K562 (cell line): ENCODE measurements around the gene TAS2R9. TPM values are rescaled to one million over a fixed set of nuclear protein-coding genes. Genes with fewer than 3 reads are reported as not detected.

ENCODE experiments used
- ATAC-seq: fragments of 200-7000 bp; cut with Tn5 transposase; 3 replicates; pipeline ENCODE4 v1.9.1; 2020; ENCODE audit warnings: moderate library complexity
- BruUV-seq: library from RNA; stranded (reverse); fragments of 400-500 nt; replicated peaks from 2 replicates; lab custom pipeline; 2021; lab: Mats Ljungman, UMichigan
- CTCF ChIA-PET: fragments of 300-600 bp; formaldehyde crosslinking; extraction: SDS; loops from one replicate; lab custom pipeline; 2021; ENCODE audit warnings: low intra/inter-chr PET ratio; lab: Yijun Ruan, JAX
- POLR2A ChIA-PET: fragments of 300-600, 350-650 bp; sonication (Branson Sonifier 250); formaldehyde crosslinking; extraction: SDS; loops from one replicate; lab custom pipeline; 2021; ENCODE audit warnings: antibody characterized with exemption, inconsistent platforms; lab: Yijun Ruan, JAX
- DNase-seq, 4 experiments: peaks; one replicate each; pipeline versions ENCODE4 v3.0.0 to v3.0.0-alpha.2; 2011 to 2018; ENCODE audit warnings: low spot score in 3 of 4, mixed read lengths in 3 of 4; ENCODE audit errors: extremely low read depth in 1 of 4
- FAIRE-seq: peaks from 2 replicates; lab custom pipeline; 2011; peaks lifted over from hg19 to GRCh38; lab: Jason Lieb, UNC
- H2AFZ ChIP-seq: 2 replicates; pipeline ENCODE4 v1.6.0; 2011; ENCODE audit warnings: low read depth, low read length, control low read depth, inconsistent platforms
- H3K27ac ChIP-seq: fragments of 200-600 bp; 3 replicates; pipeline ENCODE4 v1.8.0; 2011; ENCODE audit warnings: low read depth, mild to moderate bottlenecking, control low read depth, inconsistent platforms, low read length, moderate library complexity, mixed read lengths; ENCODE audit errors: extremely low read depth
- H3K27me3 ChIP-seq, 2 experiments: fragments of 300-600 bp in 1 of 2; 2 replicates in 1 of 2; 3 replicates in 1 of 2; pipeline versions ENCODE4 v1.6.0 to v1.8.0; 2011; ENCODE audit warnings: inconsistent platforms in 2 of 2, low read length in 2 of 2, mild to moderate bottlenecking in 1 of 2, mixed read lengths in 1 of 2, moderate library complexity in 1 of 2; ENCODE audit not compliant: control insufficient read depth in 2 of 2, insufficient read depth in 2 of 2
- H3K36me3 ChIP-seq: fragments of 300-600 bp; 3 replicates; pipeline ENCODE4 v1.8.0; 2011; ENCODE audit warnings: mild to moderate bottlenecking, low read length, inconsistent platforms; ENCODE audit not compliant: control insufficient read depth, insufficient read depth
- H3K4me1 ChIP-seq, 2 experiments: fragments of 200-600 bp in 1 of 2; replicated peaks in 1 of 2; 2 replicates in 1 of 2; 3 replicates in 1 of 2; pipeline versions ENCODE4 v1.5.1 to v1.8.0; 2011; ENCODE audit warnings: inconsistent platforms in 2 of 2, low read length in 2 of 2, mild to moderate bottlenecking in 1 of 2, mixed read lengths in 1 of 2, moderate library complexity in 1 of 2; ENCODE audit not compliant: control insufficient read depth in 2 of 2, insufficient read depth in 2 of 2
- H3K4me2 ChIP-seq: 2 replicates; pipeline ENCODE4 v1.6.1; 2011; ENCODE audit warnings: low read length, control low read depth, inconsistent platforms, mixed read lengths; ENCODE audit not compliant: insufficient read depth
- H3K4me3 ChIP-seq: fragments of 200-600 bp; sonication (generic), shearing (Covaris generic); 2 replicates; pipeline ENCODE4 v1.5.1; 2016; ENCODE audit warnings: control low read depth, inconsistent platforms
- H3K79me2 ChIP-seq: fragments of 200-600 bp; 3 replicates; pipeline ENCODE4 v1.8.0; 2011; ENCODE audit warnings: low read length, inconsistent platforms; ENCODE audit not compliant: control insufficient read depth, insufficient read depth
- H3K9ac ChIP-seq, 2 experiments: 2 replicates each; pipeline versions ENCODE4 v1.6.0 to v1.6.1; 2011; ENCODE audit warnings: low read depth in 2 of 2, low read length in 2 of 2, control low read depth in 1 of 2, inconsistent platforms in 1 of 2, mild to moderate bottlenecking in 1 of 2, mixed read lengths in 1 of 2; ENCODE audit not compliant: insufficient read depth in 1 of 2
- H3K9me1 ChIP-seq: one replicate; pipeline ENCODE4 v1.6.0; 2011; ENCODE audit warnings: inconsistent platforms, mild to moderate bottlenecking, low read length, moderate library complexity; ENCODE audit not compliant: control insufficient read depth, insufficient read depth
- H3K9me3 ChIP-seq: replicated peaks from 2 replicates; pipeline ENCODE4 v1.5.1; 2011; ENCODE audit warnings: low read depth, low read length, inconsistent platforms; ENCODE audit not compliant: control insufficient read depth, insufficient read depth
- H4K20me1 ChIP-seq: replicated peaks from 2 replicates; pipeline ENCODE4 v1.6.1; 2011; ENCODE audit warnings: low read length, inconsistent platforms, mixed read lengths; ENCODE audit not compliant: control insufficient read depth, insufficient read depth
- BHLHE40 ChIP-seq: IDR thresholded peaks from 2 replicates; pipeline ENCODE4 v1.6.1; 2011; ENCODE audit warnings: low read length, improper control_type of control experiment
- CBX3 ChIP-seq, 2 experiments: IDR thresholded peaks; 1 replicate in 1 of 2; 2 replicates in 1 of 2; pipeline ENCODE4 v1.6.1; 2012; ENCODE audit warnings: inconsistent platforms in 2 of 2, low read length in 2 of 2, borderline replicate concordance in 1 of 2, control low read depth in 1 of 2
- CHD4 ChIP-seq: fragments of 200-600 bp; sonication (generic); IDR thresholded peaks from 3 replicates; pipeline ENCODE4 v1.6.1; 2012; ENCODE audit warnings: low read depth, mild to moderate bottlenecking, mixed read lengths, low read length, inconsistent platforms; ENCODE audit not compliant: insufficient read depth, insufficient replicate concordance, poor library complexity, severe bottlenecking
- CSDE1 ChIP-seq, 2 experiments: fragments of 450-650 bp; IDR thresholded peaks; 2 replicates each; pipeline ENCODE4 v1.6.1; 2016; ENCODE audit warnings: mild to moderate bottlenecking in 1 of 2
- ETV1 ChIP-seq: fragments of 450-650 bp; conservative IDR thresholded peaks from 2 replicates; pipeline ENCODE4 v1.6.1; 2016; ENCODE audit warnings: missing genetic modification characterization, control low read depth, low read depth, missing compliant biosample characterization
- KLF1 ChIP-seq: fragments of 450-650 bp; IDR thresholded peaks from 2 replicates; pipeline ENCODE4 v1.6.1; 2016; ENCODE audit warnings: missing genetic modification characterization, missing compliant biosample characterization
- KLF13 ChIP-seq: fragments of 450-650 bp; IDR thresholded peaks from 2 replicates; pipeline ENCODE4 v1.6.1; 2016; ENCODE audit warnings: missing genetic modification characterization, low read depth, mild to moderate bottlenecking, missing compliant biosample characterization, moderate library complexity, borderline replicate concordance
- RBM14 ChIP-seq: fragments of 200-400 bp; formaldehyde crosslinking; IDR thresholded peaks from 2 replicates; pipeline ENCODE4 v1.6.1; 2018; ENCODE audit warnings: low read depth, mild to moderate bottlenecking, low read length, moderate library complexity, borderline replicate concordance; ENCODE audit not compliant: insufficient read depth
- RBM22 ChIP-seq: fragments of 200-400 bp; formaldehyde crosslinking; IDR thresholded peaks from 2 replicates; pipeline ENCODE4 v1.6.1; 2018; ENCODE audit warnings: low read length, low read depth; ENCODE audit not compliant: poor library complexity, severe bottlenecking
- ZNF146 ChIP-seq: IDR thresholded peaks from one replicate; pipeline ENCODE4 v1.6.1; 2018; ENCODE audit warnings: missing compliant biosample characterization; ENCODE audit not compliant: unreplicated experiment
- ZNF175 ChIP-seq: fragments of 200-800 bp; sonication (Bioruptor generic); IDR thresholded peaks from 2 replicates; pipeline ENCODE4 v1.6.1; 2016; ENCODE audit warnings: low read depth, mild to moderate bottlenecking, missing genetic modification characterization, missing compliant biosample characterization
- ZNF445 ChIP-seq: fragments of 250-450 bp; sonication (Bioruptor Pico); IDR thresholded peaks from 2 replicates; pipeline ENCODE4 v1.4.0; 2020; ENCODE audit warnings: low read depth, mild to moderate bottlenecking, moderate library complexity
- ZNF764 ChIP-seq: fragments of 250-450 bp; sonication (Bioruptor Pico); IDR thresholded peaks from 2 replicates; pipeline ENCODE4 v1.4.0; 2020; ENCODE audit warnings: low read depth, mild to moderate bottlenecking, moderate library complexity
- ZNF77 ChIP-seq: fragments of 250-450 bp; sonication (Bioruptor Pico); IDR thresholded peaks from 2 replicates; pipeline ENCODE4 v1.5.0; 2020
- WGBS: fragments of 100-300 bp; shearing (Covaris generic); methylation state at CpG from one replicate; pipeline ENCODE4 v1.1.6; 2016; ENCODE audit warnings: low coverage, mixed read lengths; ENCODE audit not compliant: insufficient coverage; ENCODE audit errors: missing lambda C conversion rate; 5-methylcytosine and 5-hydroxymethylcytosine counted together
- in situ Hi-C: fragments of 300-500 bp; cut with MboI; formaldehyde crosslinking; loops from 4 replicates; pipeline ENCODE4 v1.15.0; 2018; ENCODE audit warnings: inconsistent platforms, mixed read lengths
- intact Hi-C: fragments of 100-400 bp; cut with micrococcal nuclease; formaldehyde crosslinking; loops from 2 replicates; pipeline ENCODE4 v1.14.2; 2022
- polyA plus RNA-seq, 8 experiments: library from polyadenylated mRNA; depleted of rRNA in 4 of 8; stranded (reverse) in 5 of 8; unstranded in 3 of 8; fragments of >200 nt; fragmentation: Nextera tagmentation in 2 of 8; fragmentation: Illumina TruSeq in 1 of 8; extraction: Ambion mirVana in 2 of 8; extraction: Trizol in 1 of 8; gene quantifications; 2 replicates each; pipeline versions ENCODE4 v1.2.1 to v1.2.3, GENCODE V29; 2011 to 2014; ENCODE audit warnings: inconsistent platforms in 1 of 8, missing spikeins in 1 of 8
- total RNA-seq, 7 experiments: library from RNA; depleted of rRNA in 6 of 7; stranded (reverse); fragments of >200 nt in 6 of 7; fragmentation: Illumina TruSeq in 2 of 7; extraction: Trizol in 2 of 7; gene quantifications; 2 replicates each; pipeline versions ENCODE4 v1.2.1 to v1.2.3, GENCODE V29; 2011 to 2021; ENCODE audit warnings: low replicate concordance in 1 of 7
- TF ChIP-seq, protein P1 (sequence below), 3 experiments: fragments of 200-800 bp in 1 of 3; fragments of 250-450 bp in 1 of 3; fragments of 450-650 bp in 1 of 3; sonication (Bioruptor Pico) in 1 of 3; sonication (Bioruptor generic) in 1 of 3; formaldehyde crosslinking in 1 of 3; IDR thresholded peaks; 2 replicates each; pipeline versions ENCODE4 v1.6.1 to v1.8.0; 2016 to 2022; ENCODE audit warnings: mild to moderate bottlenecking in 2 of 3, missing genetic modification characterization in 2 of 3, missing compliant biosample characterization in 1 of 3, moderate library complexity in 1 of 3
- TF ChIP-seq, protein P2 (sequence below): fragments of 450-650 bp; formaldehyde crosslinking; IDR thresholded peaks from 2 replicates; pipeline ENCODE4 v1.4.0; 2020; ENCODE audit warnings: mild to moderate bottlenecking, moderate library complexity
- TF ChIP-seq, protein P3 (sequence below): sonication (generic); formaldehyde crosslinking; IDR thresholded peaks from 2 replicates; pipeline ENCODE4 v1.8.1; 2023; ENCODE audit warnings: mild to moderate bottlenecking, missing genetic modification reagents, moderate library complexity

Gene TAS2R9
- total and polyA plus RNA-seq, 9 of the 15 experiments (the other 6 are each of a cell fraction or from before 2014, with no cell fraction given), result not detected

DNA sequence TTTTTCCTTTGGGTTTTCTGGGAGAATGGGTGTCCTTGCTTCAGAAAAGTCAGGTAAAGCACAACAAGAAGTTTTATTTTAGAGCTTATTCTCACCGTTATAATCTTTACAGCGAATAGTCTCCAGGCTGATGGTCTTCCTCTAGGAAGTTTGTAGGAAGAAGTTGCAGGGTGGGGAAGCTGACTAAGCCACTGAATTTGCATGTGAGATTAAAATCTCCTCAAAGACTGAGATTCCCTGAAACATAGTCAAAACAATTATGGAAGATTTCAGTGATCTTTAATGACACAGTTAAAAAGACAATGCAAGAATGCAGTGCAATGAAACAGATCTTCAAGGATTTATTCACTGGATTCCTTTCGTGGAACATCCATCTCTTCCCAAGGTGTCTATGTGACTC lies 15.0 kb upstream of the TAS2R9 start:
- intact Hi-C loops (no loop called here), in situ Hi-C loops (no loop called here)
- DNase-seq, result no peak
- FAIRE-seq, result no peak
- no TSS peak for BruUV-seq
- no peak overlapping the region for H3K4me3 ChIP-seq
- no peak overlapping the region for H3K27ac ChIP-seq
- H2AFZ ChIP-seq, result no peak overlapping the region
- no peaks in the 10 kb centered on the region for H3K4me1 ChIP-seq
- no peaks in the 10 kb centered on the region for H3K27me3 ChIP-seq
- no peak overlapping the region for H3K9ac ChIP-seq
- no peaks in the 10 kb centered on the region for H3K79me2 ChIP-seq
- no peaks in the 10 kb centered on the region for H3K9me3 ChIP-seq
- H4K20me1 ChIP-seq, result no peaks in the 10 kb centered on the region
- H3K4me2 ChIP-seq, result no peak overlapping the region
- ATAC-seq, result no peak
- WGBS, result 10% methylated on average over 3 of the region's 3 CpGs
- no peaks in the 10 kb centered on the region for H3K9me1 ChIP-seq
- CTCF ChIA-PET, result no interaction called here
- no peaks in the 10 kb centered on the region for H3K36me3 ChIP-seq
- POLR2A ChIA-PET, result interaction anchor here (0.6 kb wide), 1 partner anchor 75 kb away, joined by 5 read pairs; no protein-coding TSS in a partner anchor
- TF ChIP-seq RBM22 (no peak), BHLHE40 (no peak), ETV1 (tag) (no peak), ZNF764 (CRISPR knock-in tag) (no peak), RBM14 (no peak), CSDE1 (IDR thresholded peaks at IDR 0.05) (no peak), CBX3 (IDR thresholded peaks at IDR 0.05; ENCODE audit: borderline replicate concordance in 1 of 2, low read length in 2 of 2) (no peak), KLF13 (tag) (no peak), ZNF445 (CRISPR knock-in tag) (no peak), ZNF77 (CRISPR knock-in tag) (no peak), ZNF175 (CRISPR knock-in tag) (no peak), KLF1 (tag) (no peak), ZNF146 (no peak), CHD4 (no peak)
- TF ChIP-seq, protein P1, sequence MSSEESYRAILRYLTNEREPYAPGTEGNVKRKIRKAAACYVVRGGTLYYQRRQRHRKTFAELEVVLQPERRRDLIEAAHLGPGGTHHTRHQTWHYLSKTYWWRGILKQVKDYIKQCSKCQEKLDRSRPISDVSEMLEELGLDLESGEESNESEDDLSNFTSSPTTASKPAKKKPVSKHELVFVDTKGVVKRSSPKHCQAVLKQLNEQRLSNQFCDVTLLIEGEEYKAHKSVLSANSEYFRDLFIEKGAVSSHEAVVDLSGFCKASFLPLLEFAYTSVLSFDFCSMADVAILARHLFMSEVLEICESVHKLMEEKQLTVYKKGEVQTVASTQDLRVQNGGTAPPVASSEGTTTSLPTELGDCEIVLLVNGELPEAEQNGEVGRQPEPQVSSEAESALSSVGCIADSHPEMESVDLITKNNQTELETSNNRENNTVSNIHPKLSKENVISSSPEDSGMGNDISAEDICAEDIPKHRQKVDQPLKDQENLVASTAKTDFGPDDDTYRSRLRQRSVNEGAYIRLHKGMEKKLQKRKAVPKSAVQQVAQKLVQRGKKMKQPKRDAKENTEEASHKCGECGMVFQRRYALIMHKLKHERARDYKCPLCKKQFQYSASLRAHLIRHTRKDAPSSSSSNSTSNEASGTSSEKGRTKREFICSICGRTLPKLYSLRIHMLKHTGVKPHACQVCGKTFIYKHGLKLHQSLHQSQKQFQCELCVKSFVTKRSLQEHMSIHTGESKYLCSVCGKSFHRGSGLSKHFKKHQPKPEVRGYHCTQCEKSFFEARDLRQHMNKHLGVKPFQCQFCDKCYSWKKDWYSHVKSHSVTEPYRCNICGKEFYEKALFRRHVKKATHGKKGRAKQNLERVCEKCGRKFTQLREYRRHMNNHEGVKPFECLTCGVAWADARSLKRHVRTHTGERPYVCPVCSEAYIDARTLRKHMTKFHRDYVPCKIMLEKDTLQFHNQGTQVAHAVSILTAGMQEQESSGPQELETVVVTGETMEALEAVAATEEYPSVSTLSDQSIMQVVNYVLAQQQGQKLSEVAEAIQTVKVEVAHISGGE (CRISPR knock-in tag; IDR thresholded peaks at IDR 0.05), result no peak
- TF ChIP-seq, protein P2, sequence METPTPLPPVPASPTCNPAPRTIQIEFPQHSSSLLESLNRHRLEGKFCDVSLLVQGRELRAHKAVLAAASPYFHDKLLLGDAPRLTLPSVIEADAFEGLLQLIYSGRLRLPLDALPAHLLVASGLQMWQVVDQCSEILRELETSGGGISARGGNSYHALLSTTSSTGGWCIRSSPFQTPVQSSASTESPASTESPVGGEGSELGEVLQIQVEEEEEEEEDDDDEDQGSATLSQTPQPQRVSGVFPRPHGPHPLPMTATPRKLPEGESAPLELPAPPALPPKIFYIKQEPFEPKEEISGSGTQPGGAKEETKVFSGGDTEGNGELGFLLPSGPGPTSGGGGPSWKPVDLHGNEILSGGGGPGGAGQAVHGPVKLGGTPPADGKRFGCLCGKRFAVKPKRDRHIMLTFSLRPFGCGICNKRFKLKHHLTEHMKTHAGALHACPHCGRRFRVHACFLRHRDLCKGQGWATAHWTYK (CRISPR knock-in tag), result no peak
- TF ChIP-seq, protein P3, sequence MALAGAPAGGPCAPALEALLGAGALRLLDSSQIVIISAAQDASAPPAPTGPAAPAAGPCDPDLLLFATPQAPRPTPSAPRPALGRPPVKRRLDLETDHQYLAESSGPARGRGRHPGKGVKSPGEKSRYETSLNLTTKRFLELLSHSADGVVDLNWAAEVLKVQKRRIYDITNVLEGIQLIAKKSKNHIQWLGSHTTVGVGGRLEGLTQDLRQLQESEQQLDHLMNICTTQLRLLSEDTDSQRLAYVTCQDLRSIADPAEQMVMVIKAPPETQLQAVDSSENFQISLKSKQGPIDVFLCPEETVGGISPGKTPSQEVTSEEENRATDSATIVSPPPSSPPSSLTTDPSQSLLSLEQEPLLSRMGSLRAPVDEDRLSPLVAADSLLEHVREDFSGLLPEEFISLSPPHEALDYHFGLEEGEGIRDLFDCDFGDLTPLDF (CRISPR knock-in tag), result no peak
